ENCODE results near the gene SFI1. TPM values are rescaled to one million over a fixed set of nuclear protein-coding genes. Genes with fewer than 3 reads are reported as not detected.
A peak's percentile ranks its signal among the peaks of the same experiment; 100 is the strongest.

The SFI1 gene
- polyA plus RNA-seq, 1 donor (not counting 4 experiments of a cell fraction or from before 2014, with no cell fraction given), result 10.7 TPM

GRCh38 chr22:31488988-31489617, 7.2 kb upstream of the SFI1 start:
- Histone ChIP-seq H2AFZ (ENCODE audit: control insufficient read depth, low read length) (peak overlapping the region; percentile 39), H3K36me3 (ENCODE audit: control insufficient read depth in 2 of 2, extremely low read depth in 1 of 2, insufficient read depth in 2 of 2, low read length in 2 of 2) (peaks cover 4 to 13% of the 10 kb centered on the region in 2 experiments), H3K9me1 (ENCODE audit: control insufficient read depth, extremely low read depth, insufficient read depth, low read length) (no peaks in the 10 kb centered on the region), H3K27me3 (ENCODE audit: control insufficient read depth, extremely low read depth, insufficient read depth, low read length) (no peaks in the 10 kb centered on the region), H3K4me1 (ENCODE audit: control insufficient read depth, extremely low read depth, insufficient read depth, low read length) (peaks cover 31% of the 10 kb centered on the region), H3K9me3 (ENCODE audit: control insufficient read depth, low read depth, low read length) (no peaks in the 10 kb centered on the region), H3K4me2 (ENCODE audit: control insufficient read depth, extremely low read depth, insufficient read depth, low read depth, low read length) (peak overlapping the region; percentile 96), H3K27ac (ENCODE audit: control insufficient read depth, insufficient read depth, low read length) (peak overlapping the region; percentile 61), H3K4me3 (ENCODE audit: control insufficient read depth in 2 of 3, extremely low read depth in 1 of 3, insufficient read depth in 2 of 3, low read depth in 1 of 3, low read length in 3 of 3) (peak overlapping the region; percentile 55 to 97 (median 97)), H3K79me2 (ENCODE audit: control insufficient read depth, insufficient read depth, low read length) (peaks cover 45% of the 10 kb centered on the region), H4K20me1 (ENCODE audit: control insufficient read depth, extremely low read depth, insufficient read depth, low read length) (no peaks in the 10 kb centered on the region), H3K9ac (ENCODE audit: control insufficient read depth, extremely low read depth, insufficient read depth, low read length) (peak overlapping the region; percentile 95)
- no peak for TF ChIP-seq EZH2 (IDR thresholded peaks at IDR 0.05; ENCODE audit: low read length)
- TF ChIP-seq CTCF (optimal IDR thresholded peaks at IDR 0.05 in 1 of 3, IDR thresholded peaks at IDR 0.05 in 1 of 3, conservative IDR thresholded peaks at IDR 0.05 in 1 of 3; ENCODE audit: extremely low read depth in 1 of 3, insufficient read depth in 2 of 3, low read length in 3 of 3), result peak in 1 of 3 experiments; percentile 12
- FAIRE-seq (no peak), DNase-seq (ENCODE audit: low read depth, low spot score) (no peak)
- dilution Hi-C loops (cut with MboI; ENCODE audit: extremely low pct_ligation_motif_present, low sequenced_read_pairs), result no loop called here

GRCh38 chr22:31489632-31490495, 6.5 kb upstream of the SFI1 start, which contains the start of gene EIF4ENIF1:
Gene EIF4ENIF1, minus strand, starts transcription at chr22:31489842. Its CDS starts 1,124 bp downstream, at chr22:31488718.
- H2AFZ ChIP-seq (ENCODE audit: control insufficient read depth, low read length), result peak within 1 kb of the TSS; percentile 82
- DNase-seq (ENCODE audit: low read depth, low spot score) (no peak), FAIRE-seq (no peak)
- no peaks in the 10 kb centered on the region for H3K9me1 ChIP-seq (ENCODE audit: control insufficient read depth, extremely low read depth, insufficient read depth, low read length)
- H3K4me1 ChIP-seq (ENCODE audit: control insufficient read depth, extremely low read depth, insufficient read depth, low read length), result peaks cover 31% of the 10 kb centered on the region
- H3K9ac ChIP-seq (ENCODE audit: control insufficient read depth, extremely low read depth, insufficient read depth, low read length), result peak within 1 kb of the TSS; percentile 95
- peak within 1 kb of the TSS; percentile 96 for H3K27ac ChIP-seq (ENCODE audit: control insufficient read depth, insufficient read depth, low read length)
- peaks cover 40% of the 10 kb centered on the region for H3K79me2 ChIP-seq (ENCODE audit: control insufficient read depth, insufficient read depth, low read length)
- dilution Hi-C loops (cut with MboI; ENCODE audit: extremely low pct_ligation_motif_present, low sequenced_read_pairs), result no loop called here
- no peaks in the 10 kb centered on the region for H4K20me1 ChIP-seq (ENCODE audit: control insufficient read depth, extremely low read depth, insufficient read depth, low read length)
- H3K9me3 ChIP-seq (ENCODE audit: control insufficient read depth, low read depth, low read length), result no peaks in the 10 kb centered on the region
- TF ChIP-seq EZH2 (IDR thresholded peaks at IDR 0.05; ENCODE audit: low read length), result no peak
- no peak for TF ChIP-seq CTCF (optimal IDR thresholded peaks at IDR 0.05 in 1 of 3, IDR thresholded peaks at IDR 0.05 in 1 of 3, conservative IDR thresholded peaks at IDR 0.05 in 1 of 3; ENCODE audit: extremely low read depth in 1 of 3, insufficient read depth in 2 of 3, low read length in 3 of 3)
- no peaks in the 10 kb centered on the region for H3K27me3 ChIP-seq (ENCODE audit: control insufficient read depth, extremely low read depth, insufficient read depth, low read length)
- peak within 1 kb of the TSS; percentile 55 to 97 (median 97) for H3K4me3 ChIP-seq (ENCODE audit: control insufficient read depth in 2 of 3, extremely low read depth in 1 of 3, insufficient read depth in 2 of 3, low read depth in 1 of 3, low read length in 3 of 3)
- H3K36me3 ChIP-seq (ENCODE audit: control insufficient read depth in 2 of 2, extremely low read depth in 1 of 2, insufficient read depth in 2 of 2, low read length in 2 of 2), result peaks cover 4 to 10% of the 10 kb centered on the region in 2 experiments
- peak within 1 kb of the TSS; percentile 96 for H3K4me2 ChIP-seq (ENCODE audit: control insufficient read depth, extremely low read depth, insufficient read depth, low read depth, low read length)
